ENCODE results near the gene HAGHL.
"Not testable (repeated sequence)": the region's sequence is repeated elsewhere in the genome, so short reads cannot be mapped to it uniquely, and the experiment has no call there.

HAGHL gene

GRCh38 chr16:743794-744500 lies 17.0 kb downstream of the HAGHL start:
- no peak overlapping the region for H3K27ac ChIP-seq
- no peak overlapping the region for H3K4me3 ChIP-seq

GRCh38 chr16:745739-746138 lies 18.8 kb downstream of the HAGHL start:
- no peak overlapping the region for H3K4me3 ChIP-seq
- no peak overlapping the region for H3K27ac ChIP-seq

- Histone ChIP-seq H3K27ac (no peak overlapping the region), H3K4me3 (no peak overlapping the region)
Measured at GRCh38 chr16:746637-747036, 19.7 kb downstream of the HAGHL start.

GRCh38 chr16:747978-748746 lies 21.3 kb downstream of the HAGHL start:
- Histone ChIP-seq H3K4me3 (no peak overlapping the region), H3K27ac (no peak overlapping the region)

- Histone ChIP-seq H3K4me3 (no peak overlapping the region), H3K27ac (no peak overlapping the region)
Measured at GRCh38 chr16:749010-749409, 22.1 kb downstream of the HAGHL start.

- H3K27ac ChIP-seq = no peak overlapping the region
- no peak overlapping the region for H3K4me3 ChIP-seq
Measured at GRCh38 chr16:750485-750884, 23.6 kb downstream of the HAGHL start.

GRCh38 chr16:751152-752006 lies 24.5 kb downstream of the HAGHL start:
- H3K27ac ChIP-seq = no peak overlapping the region

GRCh38 chr16:752007-752312 lies 25.1 kb downstream of the HAGHL start:
- H3K4me3 ChIP-seq = no peak overlapping the region
- H3K27ac ChIP-seq = no peak overlapping the region

More at GRCh38 chr16:751152-752006, 24.5 kb downstream of the HAGHL start:
- no peak overlapping the region for H3K4me3 ChIP-seq

- H3K4me3 ChIP-seq = not testable (repeated sequence)
- H3K27ac ChIP-seq = peak overlapping the region in 1 of 21 experiments; percentile 14
Measured at GRCh38 chr16:754121-754607, 27.3 kb downstream of the HAGHL start.

GRCh38 chr16:754656-755055 lies 27.8 kb downstream of the HAGHL start:
- H3K4me3 ChIP-seq = no peak overlapping the region
- no peak overlapping the region for H3K27ac ChIP-seq

- no peak overlapping the region for H3K4me3 ChIP-seq
- no peak overlapping the region for H3K27ac ChIP-seq
Measured at GRCh38 chr16:756428-756827, 29.5 kb downstream of the HAGHL start.

GRCh38 chr16:759110-759910 lies 32.4 kb downstream of the HAGHL start:
- peak overlapping the region in 1 of 21 experiments; percentile 44 for H3K27ac ChIP-seq

GRCh38 chr16:760065-760464 lies 33.2 kb downstream of the HAGHL start:
- H3K27ac ChIP-seq = peak overlapping the region in 1 of 21 experiments; percentile 44

More at GRCh38 chr16:759110-759910, 32.4 kb downstream of the HAGHL start:
- no peak overlapping the region for H3K4me3 ChIP-seq

GRCh38 chr16:760545-761343 lies 33.8 kb downstream of the HAGHL start, which contains the start of gene MSLN:
Gene MSLN (plus strand): TSS chr16:760734. CDS start chr16:762681, 1,947 bp downstream.
- H3K4me3 ChIP-seq = no peak within 1 kb of the TSS

More at GRCh38 chr16:760065-760464, 33.2 kb downstream of the HAGHL start:
- H3K4me3 ChIP-seq = no peak overlapping the region

GRCh38 chr16:761625-762513 lies 35.0 kb downstream of the HAGHL start:
- peak overlapping the region in 2 of 21 experiments; percentile 10 to 13 for H3K27ac ChIP-seq
- H3K4me3 ChIP-seq = no peak overlapping the region

More at GRCh38 chr16:760545-761343, 33.8 kb downstream of the HAGHL start, which contains the start of gene MSLN:
- peak within 1 kb of the TSS in 1 of 21 experiments; percentile 44 for H3K27ac ChIP-seq

- no peak overlapping the region for H3K4me3 ChIP-seq
- H3K27ac ChIP-seq = no peak overlapping the region
Measured at GRCh38 chr16:762595-763268, 35.8 kb downstream of the HAGHL start.

Measured in skin epidermis (tissue), 12 donors.